ENCODE data around the gene KIF4B.
"Not testable (repeated sequence)": the region's sequence is repeated elsewhere in the genome, so short reads cannot be mapped to it uniquely, and the experiment has no call there.

KIF4B gene

DNA sequence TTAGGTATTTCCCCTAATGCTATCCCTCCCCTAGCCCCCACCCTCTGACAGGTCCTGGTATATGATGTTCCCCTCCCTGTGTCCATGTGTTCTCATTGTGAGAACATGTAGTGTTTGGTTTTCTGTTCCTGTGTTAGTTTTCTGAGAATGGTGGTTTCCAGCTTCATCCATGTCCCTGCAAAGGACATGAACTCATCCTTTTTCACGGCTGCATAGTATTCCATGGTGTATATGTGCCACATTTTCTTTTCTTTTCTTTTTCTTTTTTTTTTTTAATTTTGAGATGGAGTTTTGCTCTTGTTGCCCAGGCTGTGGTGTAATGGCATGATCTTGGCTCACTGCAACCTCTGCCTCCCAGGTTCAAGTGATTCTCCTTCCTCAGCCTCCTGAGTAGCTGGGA lies 7.3 kb upstream of the KIF4B start:
- not testable (repeated sequence) for DNase-seq

DNA sequence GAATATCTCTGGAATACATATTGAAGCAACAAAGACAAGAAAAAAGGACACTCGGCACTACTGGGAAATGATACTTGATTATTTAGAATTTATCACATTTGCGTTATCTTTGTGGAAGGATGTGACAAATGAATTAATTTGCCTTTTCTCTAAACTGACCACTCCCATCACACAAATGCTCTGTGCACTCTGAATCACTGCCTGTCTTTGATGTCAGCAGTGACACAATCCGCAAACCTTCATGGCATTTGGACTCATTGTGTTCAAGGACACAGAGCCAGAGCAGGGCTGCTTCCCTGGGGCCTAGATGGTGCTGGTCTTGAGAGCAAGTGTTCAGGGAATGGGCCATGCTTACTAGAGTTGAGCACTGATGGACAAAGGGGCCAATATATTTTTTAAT lies 4.9 kb upstream of the KIF4B start:
- DNase-seq, result no peak

- DNase-seq, result no peak
Observed at GRCh38 chr5:155010881-155011280, 2.7 kb upstream of the KIF4B start.

- DNase-seq, result no peak
Observed at GRCh38 chr5:155015239-155015638, 1.7 kb downstream of the KIF4B start.

DNA sequence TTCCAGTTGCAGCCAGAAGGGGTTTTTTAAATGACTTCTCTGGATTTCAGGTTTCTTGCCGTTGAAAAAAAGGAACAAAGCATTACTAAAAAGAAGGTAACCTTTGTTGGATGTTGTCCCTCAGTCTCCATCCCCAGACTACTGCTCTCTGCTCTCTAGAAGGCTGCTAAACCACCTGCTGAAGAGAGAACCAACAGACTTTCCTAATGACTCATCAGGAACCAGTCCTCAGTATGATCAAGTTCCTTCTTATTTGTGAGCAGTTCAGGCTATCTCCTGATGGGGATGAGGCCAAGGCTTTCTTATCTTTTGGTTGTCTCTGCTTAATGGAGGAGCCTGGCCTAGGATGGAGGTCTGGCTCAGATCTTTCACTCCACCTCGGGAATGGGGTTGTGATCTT lies 4.1 kb downstream of the KIF4B start:
- DNase-seq, result no peak

GRCh38 chr5:155019601-155020226 lies 6.2 kb downstream of the KIF4B start:
- DNase-seq, result no peak

DNA sequence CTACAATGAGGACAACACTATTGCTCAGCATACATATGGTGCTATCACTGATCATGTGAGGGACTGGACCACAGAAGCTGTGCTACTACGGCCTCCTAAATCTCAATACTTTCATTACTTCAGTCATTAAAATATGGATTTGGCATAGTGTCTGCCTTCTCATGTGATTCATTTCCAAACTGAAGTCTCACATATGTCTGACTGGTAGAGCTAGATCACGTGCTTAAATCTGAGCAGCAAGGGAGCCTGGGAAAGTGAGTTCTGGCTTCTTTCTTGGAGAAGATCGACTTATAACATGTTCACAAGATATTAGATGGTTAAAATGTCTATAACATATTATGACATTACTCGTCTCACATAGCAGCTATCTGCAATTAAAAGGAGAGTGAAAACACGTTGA lies 8.3 kb downstream of the KIF4B start:
- no peak for DNase-seq

- no peak for DNase-seq
Observed at GRCh38 chr5:155023320-155023719, 9.8 kb downstream of the KIF4B start.

DNA sequence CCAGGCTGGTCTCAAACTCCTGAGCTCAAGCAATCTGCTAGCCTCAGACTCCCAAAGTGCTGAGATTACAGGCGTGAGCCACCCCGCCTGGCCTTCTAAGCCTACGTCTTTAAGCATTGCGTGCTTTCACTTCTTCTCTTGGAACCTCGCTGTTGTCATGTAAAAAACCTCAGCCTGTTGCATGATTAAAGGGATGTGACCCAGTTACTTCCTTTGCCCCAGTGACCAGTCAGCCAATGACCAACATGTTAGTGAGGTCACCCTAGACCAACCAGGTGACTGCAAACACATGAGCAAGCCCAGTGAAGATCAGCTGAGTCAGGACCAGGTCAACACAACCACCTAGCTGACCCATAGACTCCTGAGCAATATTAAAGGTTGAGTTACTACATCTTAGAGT lies 10.5 kb downstream of the KIF4B start:
- DNase-seq, result no peak

GRCh38 chr5:155025895-155026294 lies 12.3 kb downstream of the KIF4B start:
- DNase-seq, result no peak

DNA sequence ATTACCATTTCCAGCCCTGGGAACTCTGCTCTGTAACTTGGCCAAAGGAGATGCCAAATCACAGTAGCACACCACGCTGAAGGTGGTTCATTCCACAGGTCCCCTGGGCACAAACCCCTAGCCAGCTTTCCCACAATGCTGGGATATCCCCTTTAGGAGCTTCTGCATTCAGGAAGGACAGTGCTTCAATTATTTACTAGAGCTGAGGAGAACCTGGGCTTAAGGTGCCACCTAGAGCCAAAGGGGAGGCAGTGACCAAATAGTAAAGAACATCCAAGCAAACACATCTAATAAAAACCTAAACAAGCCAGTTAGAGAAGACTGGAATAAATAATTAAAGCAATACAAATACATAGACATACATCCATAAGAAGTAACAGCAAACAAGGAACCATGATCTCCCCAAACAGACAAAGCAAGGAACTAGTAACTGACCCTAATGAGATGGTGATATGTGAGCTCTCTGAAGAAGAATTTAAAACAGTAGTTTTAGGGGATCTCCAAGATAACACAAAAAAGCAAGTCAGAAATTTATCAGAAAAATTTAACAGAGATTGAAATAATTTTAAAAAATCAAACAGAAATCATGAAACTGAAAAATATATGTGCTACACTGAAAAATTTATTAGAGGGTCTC lies 14.6 kb downstream of the KIF4B start:
- no peak for DNase-seq

- no peak for DNase-seq
Observed at GRCh38 chr5:155029240-155029639, 15.7 kb downstream of the KIF4B start.

GRCh38 chr5:155034145-155034744 lies 20.7 kb downstream of the KIF4B start:
- DNase-seq, result not testable (repeated sequence)

DNA sequence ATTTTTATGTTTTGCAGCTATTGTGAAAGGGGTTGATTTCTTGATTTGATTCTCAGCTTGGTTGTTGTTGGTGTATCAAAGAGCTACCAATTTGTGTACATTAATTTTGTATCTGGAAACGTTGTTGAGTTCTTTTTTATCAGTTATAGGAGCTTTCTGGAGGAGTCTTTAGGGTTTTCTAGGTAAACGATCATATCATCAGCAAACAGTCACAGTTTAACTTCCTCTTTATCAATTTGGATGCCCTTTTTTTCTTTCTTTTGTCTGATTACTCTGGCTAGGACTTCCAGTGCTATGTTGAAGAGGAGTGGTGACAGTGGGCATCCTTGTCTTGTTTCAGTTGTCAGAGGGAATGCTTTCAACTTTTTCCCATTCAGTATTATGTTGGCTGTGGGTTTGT lies 21.5 kb downstream of the KIF4B start:
- not testable (repeated sequence) for DNase-seq

- DNase-seq, result no peak
Observed at GRCh38 chr5:155040984-155041653, 27.6 kb downstream of the KIF4B start.

DNA sequence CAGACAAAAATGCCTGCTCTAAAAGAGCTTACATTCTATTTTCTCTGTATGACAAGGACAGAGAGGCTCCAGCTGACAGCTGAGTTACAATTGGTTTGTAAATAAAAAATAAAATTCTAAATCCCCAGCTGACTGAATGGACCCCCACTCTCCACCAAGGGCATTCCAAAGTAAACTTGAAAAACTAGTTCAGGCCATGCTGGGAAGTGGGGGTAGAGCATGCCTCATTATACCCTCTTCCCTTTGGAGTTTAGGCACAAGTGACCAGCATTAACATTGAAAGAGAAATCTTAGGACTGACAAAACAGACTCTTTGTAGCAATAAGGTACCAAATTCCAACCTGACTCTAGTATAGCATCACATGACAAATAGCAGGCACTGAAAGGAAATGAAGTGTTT lies 31.0 kb downstream of the KIF4B start:
- DNase-seq, result no peak

GRCh38 chr5:155046591-155046990 lies 33.0 kb downstream of the KIF4B start:
- DNase-seq, result no peak

DNA sequence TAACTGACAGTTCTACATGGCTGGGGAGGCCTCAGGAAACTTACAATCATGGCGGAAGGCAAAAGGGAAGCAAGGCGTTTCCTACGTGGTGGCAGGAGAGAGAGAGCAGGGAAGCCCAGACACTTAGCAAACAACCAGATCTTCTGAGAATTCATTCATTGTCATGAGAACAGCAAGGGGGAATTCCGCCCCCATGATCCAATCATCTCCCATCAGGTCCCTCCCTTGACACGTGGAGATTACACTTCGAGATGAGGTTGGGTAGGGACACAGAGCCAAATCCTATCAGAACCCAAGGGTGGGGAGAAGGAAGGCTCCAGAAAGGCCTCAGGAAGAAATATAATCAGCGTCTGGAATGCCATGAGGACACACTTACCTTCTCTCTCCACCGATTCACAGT lies 34.3 kb downstream of the KIF4B start:
- DNase-seq, result no peak

DNA sequence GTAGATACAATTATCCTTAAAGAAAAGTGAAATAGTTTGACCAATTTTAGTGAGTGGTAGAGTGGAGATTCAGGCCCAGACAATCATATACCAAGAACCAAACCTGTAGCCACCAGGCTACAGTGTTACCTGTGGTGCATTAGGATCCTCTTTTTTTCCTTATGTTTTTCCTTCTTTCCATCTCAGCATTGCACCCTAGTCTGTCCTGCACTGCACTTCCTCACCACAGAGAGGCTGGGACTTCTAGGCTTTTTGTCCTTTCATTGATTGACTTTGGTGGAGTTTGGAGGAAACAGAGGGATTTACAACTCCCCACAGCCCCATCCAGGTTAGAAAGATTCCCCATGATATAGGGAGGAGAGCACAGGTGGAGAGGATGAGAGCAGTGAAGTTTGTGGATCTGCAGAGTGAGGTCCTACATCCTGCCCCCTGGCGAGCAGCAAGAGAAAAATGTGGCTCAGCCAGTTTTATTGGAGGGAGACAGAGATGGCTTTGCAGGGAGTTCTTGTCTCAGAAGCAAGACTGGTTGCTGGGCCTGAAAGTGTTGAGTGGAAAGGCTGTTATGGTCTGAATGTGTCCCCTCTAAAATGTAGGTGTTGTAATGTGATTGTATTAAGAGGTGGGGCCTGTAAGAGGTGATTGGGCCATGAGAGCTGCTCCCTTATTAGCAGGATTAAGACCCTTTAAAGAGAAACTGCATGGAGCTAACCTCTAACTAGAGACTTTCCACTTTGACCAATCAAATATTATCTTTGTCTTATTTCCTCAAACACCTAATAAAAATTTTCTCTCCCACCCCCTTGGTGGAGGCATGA lies 36.2 kb downstream of the KIF4B start:
- no peak for DNase-seq

- no peak for DNase-seq
Observed at GRCh38 chr5:155050384-155051019, 36.9 kb downstream of the KIF4B start.

GRCh38 chr5:155052532-155052931 lies 39.0 kb downstream of the KIF4B start:
- DNase-seq, result no peak

GRCh38 chr5:155053501-155053900 lies 39.9 kb downstream of the KIF4B start:
- no peak for DNase-seq

All from activated naive CD4-positive, alpha-beta T cell treated with anti-CD3 and anti-CD28 coated beads, Interleukin-2, amount 50 U/mL, for 16 hours (primary cell).